Measurements from ENCODE around the gene CTXN2. TPM values are rescaled to one million over a fixed set of nuclear protein-coding genes. Genes with fewer than 3 reads are reported as not detected.

The CTXN2 gene
- total RNA-seq, 2 donors from 2014 or later, result not detected

- Mint-ChIP-seq H3K4me1 (ENCODE audit: low read depth) (no peaks in the 10 kb centered on the region), H3K4me3 (no peak overlapping the region), H3K27ac (no peak overlapping the region), H3K9me3 (no peaks in the 10 kb centered on the region), H3K36me3 (ENCODE audit: insufficient read depth in 2 of 2) (no peaks in the 10 kb centered on the region), H3K27me3 (ENCODE audit: low read depth) (no peaks in the 10 kb centered on the region)
- ATAC-seq (replicated peaks in 1 of 2) (peak in 1 of 2 donors; percentile 36), DNase-seq (no peak)
Measured at GRCh38 chr15:48233246-48233645, 41.8 kb downstream of the CTXN2 start.

GRCh38 chr15:48239334-48239733 lies 47.9 kb downstream of the CTXN2 start:
- H3K27ac Mint-ChIP-seq, result no peak overlapping the region
- H3K36me3 Mint-ChIP-seq (ENCODE audit: insufficient read depth in 2 of 2), result no peaks in the 10 kb centered on the region
- no peaks in the 10 kb centered on the region for H3K9me3 Mint-ChIP-seq
- ATAC-seq (replicated peaks in 1 of 2) (no peak), DNase-seq (no peak)
- H3K4me3 Mint-ChIP-seq, result no peak overlapping the region
- H3K27me3 Mint-ChIP-seq (ENCODE audit: low read depth), result no peaks in the 10 kb centered on the region
- no peaks in the 10 kb centered on the region for H3K4me1 Mint-ChIP-seq (ENCODE audit: low read depth)

GRCh38 chr15:48242015-48242414 lies 50.5 kb downstream of the CTXN2 start:
- no peaks in the 10 kb centered on the region for H3K36me3 Mint-ChIP-seq (ENCODE audit: insufficient read depth in 2 of 2)
- no peak overlapping the region for H3K4me3 Mint-ChIP-seq
- no peaks in the 10 kb centered on the region for H3K9me3 Mint-ChIP-seq
- H3K4me1 Mint-ChIP-seq (ENCODE audit: low read depth), result no peaks in the 10 kb centered on the region
- no peak overlapping the region for H3K27ac Mint-ChIP-seq
- ATAC-seq (replicated peaks in 1 of 2) (no peak), DNase-seq (no peak)
- H3K27me3 Mint-ChIP-seq (ENCODE audit: low read depth), result no peaks in the 10 kb centered on the region

- Mint-ChIP-seq H3K4me3 (no peak overlapping the region), H3K9me3 (no peaks in the 10 kb centered on the region)
Measured at GRCh38 chr15:48242535-48242934, 51.1 kb downstream of the CTXN2 start.

GRCh38 chr15:48244921-48245320 lies 53.5 kb downstream of the CTXN2 start:
- Mint-ChIP-seq H3K4me3 (no peak overlapping the region), H3K27ac (no peak overlapping the region), H3K4me1 (ENCODE audit: low read depth) (no peaks in the 10 kb centered on the region), H3K27me3 (ENCODE audit: low read depth) (no peaks in the 10 kb centered on the region), H3K36me3 (ENCODE audit: insufficient read depth in 2 of 2) (no peaks in the 10 kb centered on the region), H3K9me3 (no peaks in the 10 kb centered on the region)
- ATAC-seq (replicated peaks in 1 of 2), result no peak
- no peak for DNase-seq

More at GRCh38 chr15:48242535-48242934, 51.1 kb downstream of the CTXN2 start:
- ATAC-seq (replicated peaks in 1 of 2), result no peak
- Mint-ChIP-seq H3K27ac (no peak overlapping the region), H3K27me3 (ENCODE audit: low read depth) (no peaks in the 10 kb centered on the region), H3K4me1 (ENCODE audit: low read depth) (no peaks in the 10 kb centered on the region), H3K36me3 (ENCODE audit: insufficient read depth in 2 of 2) (no peaks in the 10 kb centered on the region)
- DNase-seq, result no peak

GRCh38 chr15:48248414-48248813 lies 56.9 kb downstream of the CTXN2 start:
- ATAC-seq (replicated peaks in 1 of 2) (no peak), DNase-seq (no peak)
- Mint-ChIP-seq H3K36me3 (ENCODE audit: insufficient read depth in 2 of 2) (no peaks in the 10 kb centered on the region), H3K4me3 (no peak overlapping the region), H3K9me3 (no peaks in the 10 kb centered on the region), H3K27ac (no peak overlapping the region), H3K27me3 (ENCODE audit: low read depth) (peaks cover 8% of the 10 kb centered on the region), H3K4me1 (ENCODE audit: low read depth) (no peaks in the 10 kb centered on the region)

- ATAC-seq (replicated peaks in 1 of 2) (no peak), DNase-seq (peak in 1 of 2 donors; percentile 21)
- no peak overlapping the region for H3K27ac Mint-ChIP-seq
- no peaks in the 10 kb centered on the region for H3K4me1 Mint-ChIP-seq (ENCODE audit: low read depth)
- H3K27me3 Mint-ChIP-seq (ENCODE audit: low read depth), result peaks cover 8% of the 10 kb centered on the region
- no peaks in the 10 kb centered on the region for H3K36me3 Mint-ChIP-seq (ENCODE audit: insufficient read depth in 2 of 2)
- no peak overlapping the region for H3K4me3 Mint-ChIP-seq
- H3K9me3 Mint-ChIP-seq, result no peaks in the 10 kb centered on the region
Measured at GRCh38 chr15:48250640-48251076, 59.2 kb downstream of the CTXN2 start.

GRCh38 chr15:48253172-48253571 lies 61.7 kb downstream of the CTXN2 start:
- peaks cover 17% of the 10 kb centered on the region for H3K27me3 Mint-ChIP-seq (ENCODE audit: low read depth)
- H3K4me3 Mint-ChIP-seq, result no peak overlapping the region
- H3K27ac Mint-ChIP-seq, result no peak overlapping the region
- no peaks in the 10 kb centered on the region for H3K4me1 Mint-ChIP-seq (ENCODE audit: low read depth)
- DNase-seq (no peak), ATAC-seq (replicated peaks in 1 of 2) (no peak)
- H3K9me3 Mint-ChIP-seq, result no peaks in the 10 kb centered on the region
- H3K36me3 Mint-ChIP-seq (ENCODE audit: insufficient read depth in 2 of 2), result no peaks in the 10 kb centered on the region

Other genes with a start within 250 kb of the CTXN2 start
- not detected for gene SLC24A5, start 70.7 kb upstream of the CTXN2 start, total RNA-seq
- 10 to 100 TPM; 44.2 to 47.6 TPM for gene MYEF2, start 13.4 kb upstream of the CTXN2 start, total RNA-seq
- not detected for gene SLC12A1, start 14.6 kb downstream of the CTXN2 start, total RNA-seq
- gene DUT, start 139.8 kb downstream of the CTXN2 start, total RNA-seq, result 100 to 1,000 TPM; 279 to 288 TPM

Data from activated T-cell treated with anti-CD3 and anti-CD28 coated beads, Interleukin-2, amount 50 U/mL, for 72 hours (primary cell).